ENCODE results near the gene HNRNPUL2. TPM values are rescaled to one million over a fixed set of nuclear protein-coding genes. Genes with fewer than 3 reads are reported as not detected.

The HNRNPUL2 gene
- total and polyA plus RNA-seq, 4 donors, result 25.6 to 53.1 (median 35.5) TPM

DNA sequence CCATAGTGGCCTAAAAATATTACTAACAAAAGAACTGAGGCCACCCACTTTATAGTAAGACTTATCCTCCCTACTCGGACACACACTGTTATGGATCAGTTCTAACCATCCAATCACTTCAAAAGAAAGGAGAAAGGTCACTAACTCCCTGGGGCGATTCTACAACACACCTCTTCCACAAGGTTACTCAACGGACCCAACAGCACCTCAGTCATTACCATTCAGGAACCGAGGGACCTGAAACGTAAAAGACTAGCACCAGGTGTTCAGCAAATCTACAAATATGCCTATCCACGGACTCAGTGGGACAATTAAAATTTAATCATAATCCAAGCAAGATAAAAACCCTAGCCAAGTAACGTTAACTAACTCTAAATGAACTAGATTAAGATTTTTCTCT is 1.6 kb downstream of the HNRNPUL2 start:
- TF ChIP-seq, protein P1, sequence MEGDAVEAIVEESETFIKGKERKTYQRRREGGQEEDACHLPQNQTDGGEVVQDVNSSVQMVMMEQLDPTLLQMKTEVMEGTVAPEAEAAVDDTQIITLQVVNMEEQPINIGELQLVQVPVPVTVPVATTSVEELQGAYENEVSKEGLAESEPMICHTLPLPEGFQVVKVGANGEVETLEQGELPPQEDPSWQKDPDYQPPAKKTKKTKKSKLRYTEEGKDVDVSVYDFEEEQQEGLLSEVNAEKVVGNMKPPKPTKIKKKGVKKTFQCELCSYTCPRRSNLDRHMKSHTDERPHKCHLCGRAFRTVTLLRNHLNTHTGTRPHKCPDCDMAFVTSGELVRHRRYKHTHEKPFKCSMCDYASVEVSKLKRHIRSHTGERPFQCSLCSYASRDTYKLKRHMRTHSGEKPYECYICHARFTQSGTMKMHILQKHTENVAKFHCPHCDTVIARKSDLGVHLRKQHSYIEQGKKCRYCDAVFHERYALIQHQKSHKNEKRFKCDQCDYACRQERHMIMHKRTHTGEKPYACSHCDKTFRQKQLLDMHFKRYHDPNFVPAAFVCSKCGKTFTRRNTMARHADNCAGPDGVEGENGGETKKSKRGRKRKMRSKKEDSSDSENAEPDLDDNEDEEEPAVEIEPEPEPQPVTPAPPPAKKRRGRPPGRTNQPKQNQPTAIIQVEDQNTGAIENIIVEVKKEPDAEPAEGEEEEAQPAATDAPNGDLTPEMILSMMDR (IDR thresholded peaks at IDR 0.05; ENCODE audit: control extremely low read depth, extremely low read depth), result no peak
- DNase-seq, result no peak
- Histone ChIP-seq H3K4me3 (peak overlapping the region; percentile 98), H3K36me3 (ENCODE audit: control insufficient read depth in 4 of 4, insufficient read depth in 4 of 4, low read length in 4 of 4) (peaks cover 14 to 41% (median 31%) of the 10 kb centered on the region in 4 donors), H3K9me3 (ENCODE audit: control insufficient read depth in 4 of 4, insufficient read depth in 3 of 4, low read length in 3 of 4) (no peaks in the 10 kb centered on the region), H3K27ac (ENCODE audit: low read depth in 1 of 2, low read length in 1 of 2) (peak overlapping the region in 1 of 2 donors; percentile 99), H3K9ac (ENCODE audit: insufficient read depth in 1 of 2, low read length in 2 of 2) (peak overlapping the region; percentile 85 to 89), H3K27me3 (ENCODE audit: control insufficient read depth in 3 of 3, insufficient read depth in 3 of 3, low read length in 2 of 3) (no peaks in the 10 kb centered on the region), H3K4me1 (ENCODE audit: control insufficient read depth in 5 of 5, insufficient read depth in 5 of 5, low read length in 5 of 5) (peaks cover 0 to 35% (median 6%) of the 10 kb centered on the region in 5 donors)
- ATAC-seq (ENCODE audit: insufficient read depth, low FRiP score), result no peak
- 1 to 2% methylated on average over 7 of the region's 7 CpGs for WGBS, 2 donors

DNA sequence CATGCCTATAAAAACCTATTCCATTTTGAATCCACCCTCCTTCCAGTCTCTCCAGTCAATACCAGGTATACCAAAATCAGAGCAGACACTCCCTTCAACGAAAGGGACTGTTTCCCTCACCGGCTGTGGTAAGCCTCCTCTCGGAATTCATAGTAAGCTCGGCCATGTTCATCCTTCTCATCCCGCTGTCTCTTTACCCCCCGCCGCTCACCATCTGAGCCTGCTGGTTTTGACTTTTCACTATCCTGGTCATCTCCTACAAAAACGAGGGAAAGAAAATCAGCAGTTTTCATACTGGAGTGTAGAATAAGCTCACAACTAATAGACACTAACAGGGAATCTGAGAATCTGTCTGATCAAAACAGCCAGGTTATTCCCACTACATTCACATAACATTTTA is 3.1 kb downstream of the HNRNPUL2 start:
- WGBS, 2 donors, result 60 to 79% methylated on average over 8 of the region's 8 CpGs
- Histone ChIP-seq H3K27me3 (ENCODE audit: control insufficient read depth in 3 of 3, insufficient read depth in 3 of 3, low read length in 2 of 3) (no peaks in the 10 kb centered on the region), H3K9ac (ENCODE audit: insufficient read depth in 1 of 2, low read length in 2 of 2) (peak overlapping the region; percentile 13 to 16), H3K9me3 (ENCODE audit: control insufficient read depth in 4 of 4, insufficient read depth in 3 of 4, low read length in 3 of 4) (no peaks in the 10 kb centered on the region), H3K4me3 (no peak overlapping the region), H3K36me3 (ENCODE audit: control insufficient read depth in 4 of 4, insufficient read depth in 4 of 4, low read length in 4 of 4) (peaks cover 26 to 56% (median 46%) of the 10 kb centered on the region in 4 donors), H3K4me1 (ENCODE audit: control insufficient read depth in 5 of 5, insufficient read depth in 5 of 5, low read length in 5 of 5) (peaks cover 0 to 24% (median 2%) of the 10 kb centered on the region in 5 donors), H3K27ac (ENCODE audit: low read depth in 1 of 2, low read length in 1 of 2) (no peak overlapping the region)
- no peak for ATAC-seq (ENCODE audit: insufficient read depth, low FRiP score)
- TF ChIP-seq, protein P1 (IDR thresholded peaks at IDR 0.05; ENCODE audit: control extremely low read depth, extremely low read depth), result no peak
- DNase-seq, result no peak

DNA sequence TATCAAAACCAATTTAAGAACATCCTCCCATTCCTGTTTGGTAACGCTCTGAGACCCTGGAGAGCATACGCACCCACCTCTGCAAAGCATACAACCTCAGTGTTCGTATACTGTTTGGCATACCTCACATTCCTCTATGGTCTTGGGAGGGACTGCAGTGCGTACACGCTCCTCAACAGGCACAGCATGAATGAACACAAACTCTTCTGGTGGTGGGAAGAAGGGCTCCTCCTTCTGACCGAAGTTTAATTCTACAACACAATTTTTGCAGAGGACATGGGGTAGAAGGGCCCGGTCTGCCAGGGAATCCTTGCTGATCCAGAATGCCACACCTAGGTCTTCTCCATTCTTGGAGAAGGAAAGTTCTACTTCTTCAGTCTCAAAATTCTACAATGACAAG is 5.3 kb downstream of the HNRNPUL2 start:
- Histone ChIP-seq H3K36me3 (ENCODE audit: control insufficient read depth in 4 of 4, insufficient read depth in 4 of 4, low read length in 4 of 4) (peaks cover 38 to 66% (median 54%) of the 10 kb centered on the region in 4 donors), H3K4me3 (no peak overlapping the region), H3K4me1 (ENCODE audit: control insufficient read depth in 5 of 5, insufficient read depth in 5 of 5, low read length in 5 of 5) (peaks cover 0 to 24% (median 2%) of the 10 kb centered on the region in 5 donors), H3K27ac (ENCODE audit: low read depth in 1 of 2, low read length in 1 of 2) (no peak overlapping the region), H3K27me3 (ENCODE audit: control insufficient read depth in 3 of 3, insufficient read depth in 3 of 3, low read length in 2 of 3) (no peaks in the 10 kb centered on the region), H3K9me3 (ENCODE audit: control insufficient read depth in 4 of 4, insufficient read depth in 3 of 4, low read length in 3 of 4) (no peaks in the 10 kb centered on the region), H3K9ac (ENCODE audit: insufficient read depth in 1 of 2, low read length in 2 of 2) (peak overlapping the region in 1 of 2 donors; percentile 28)
- WGBS, 2 donors, result 75 to 82% methylated on average over 7 of the region's 7 CpGs
- DNase-seq (peak in 2 of 3 donors; percentile 31 to 32), ATAC-seq (ENCODE audit: insufficient read depth, low FRiP score) (no peak)
- TF ChIP-seq, protein P1 (IDR thresholded peaks at IDR 0.05; ENCODE audit: control extremely low read depth, extremely low read depth), result no peak
